ENCODE data around the gene FOS.

FOS gene

DNA sequence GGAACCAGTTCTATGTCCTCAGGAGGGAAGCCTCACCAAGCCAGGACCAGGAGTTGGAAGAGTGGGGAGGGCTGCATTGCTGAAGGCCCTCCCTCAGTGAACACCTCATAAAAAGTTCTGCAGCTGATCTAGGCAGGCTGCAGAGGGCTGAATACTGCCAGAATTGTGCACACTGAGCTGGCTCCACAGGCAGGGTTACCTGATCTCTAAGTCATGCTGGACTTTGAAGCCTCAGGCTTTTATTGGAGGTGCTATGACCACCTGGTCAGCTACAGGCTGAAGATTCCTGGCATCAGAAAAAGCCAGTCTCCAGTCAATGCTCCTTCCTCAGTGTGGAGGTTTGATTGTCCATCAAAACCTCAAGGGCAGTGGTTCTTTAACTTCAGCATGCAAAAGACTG is 39.7 kb downstream of the FOS start:
- no peak for DNase-seq (ENCODE audit: low read depth in 2 of 2)

DNA sequence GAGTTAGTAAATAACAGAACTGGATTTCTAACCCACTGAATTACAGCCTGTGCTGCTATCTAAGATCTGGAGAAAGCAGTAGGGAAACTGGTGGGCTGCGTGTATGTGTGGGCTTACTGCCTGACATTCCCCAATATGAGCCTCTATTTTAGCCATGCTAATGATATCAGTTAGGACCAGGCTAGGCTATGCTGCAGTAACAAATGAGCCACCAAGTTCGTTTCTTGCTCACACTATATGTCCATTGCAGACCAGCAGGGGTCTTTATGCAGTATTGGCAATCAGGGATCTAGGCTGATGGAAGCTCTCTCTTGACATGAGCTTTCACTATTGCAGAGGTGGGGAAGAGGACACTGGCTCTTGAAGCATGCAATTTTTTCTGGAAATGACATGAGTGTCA is 40.4 kb downstream of the FOS start:
- no peak for DNase-seq (ENCODE audit: low read depth in 2 of 2)

DNA sequence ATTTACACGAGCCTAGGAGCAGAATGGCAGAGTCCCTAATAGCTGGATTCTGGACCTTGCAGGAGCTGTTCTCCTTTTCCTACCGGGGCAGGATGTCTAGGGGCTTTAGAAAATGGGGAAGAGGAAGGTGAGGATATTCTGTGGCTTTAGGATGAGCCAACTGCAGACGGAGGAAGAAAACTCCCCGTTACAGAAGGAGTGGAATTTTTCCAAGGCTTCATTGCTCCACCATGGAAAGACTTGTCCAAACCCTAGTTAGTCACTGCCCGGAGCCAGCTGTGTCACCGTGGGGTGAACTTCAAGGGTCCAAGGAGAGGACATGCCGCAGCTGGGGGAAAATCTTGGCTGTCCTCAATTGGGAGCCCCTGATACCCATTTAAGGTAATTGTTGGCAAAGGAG is 41.6 kb downstream of the FOS start:
- DNase-seq (ENCODE audit: low read depth in 2 of 2), result no peak

DNA sequence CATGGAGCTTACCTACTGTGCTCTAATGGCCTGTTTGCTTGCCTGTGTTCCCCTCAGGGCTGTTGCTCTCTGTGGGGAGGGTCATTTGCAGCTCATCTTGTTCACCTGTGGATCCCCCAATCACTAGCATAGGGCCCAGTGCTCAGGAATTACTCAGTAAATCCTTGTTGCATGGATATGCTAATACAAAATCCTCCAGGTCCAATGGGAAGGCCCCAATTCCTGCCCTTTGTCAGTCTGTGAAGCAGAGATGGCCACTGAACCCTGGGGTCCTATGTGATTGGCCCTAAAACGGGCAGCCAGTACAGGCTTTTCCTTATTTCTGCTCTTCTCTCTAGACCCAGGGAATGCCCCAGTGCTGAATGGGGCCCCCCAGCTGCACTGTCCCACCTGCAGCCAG is 44.1 kb downstream of the FOS start:
- no peak for DNase-seq (ENCODE audit: low read depth in 2 of 2)

DNA sequence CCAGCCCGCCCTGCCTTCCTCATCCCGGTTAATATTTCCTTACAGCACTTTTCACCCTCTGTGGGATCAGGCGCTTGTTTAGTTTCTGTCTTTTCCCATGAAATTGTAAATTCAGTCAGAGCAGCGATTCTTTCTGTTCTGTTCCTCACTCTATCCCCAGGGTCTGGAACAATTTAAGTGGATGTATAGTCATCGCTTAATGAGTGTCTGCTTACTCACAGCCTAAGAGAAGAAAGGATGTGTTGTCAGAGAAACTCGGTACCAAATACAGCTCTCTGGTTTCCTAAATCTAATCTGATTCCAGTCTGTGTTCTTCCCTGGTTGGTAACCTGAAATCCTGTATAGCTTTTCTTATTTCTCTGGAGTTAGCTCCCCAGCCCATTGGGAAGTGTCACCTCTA is 44.9 kb downstream of the FOS start:
- no peak for DNase-seq (ENCODE audit: low read depth in 2 of 2)

DNA sequence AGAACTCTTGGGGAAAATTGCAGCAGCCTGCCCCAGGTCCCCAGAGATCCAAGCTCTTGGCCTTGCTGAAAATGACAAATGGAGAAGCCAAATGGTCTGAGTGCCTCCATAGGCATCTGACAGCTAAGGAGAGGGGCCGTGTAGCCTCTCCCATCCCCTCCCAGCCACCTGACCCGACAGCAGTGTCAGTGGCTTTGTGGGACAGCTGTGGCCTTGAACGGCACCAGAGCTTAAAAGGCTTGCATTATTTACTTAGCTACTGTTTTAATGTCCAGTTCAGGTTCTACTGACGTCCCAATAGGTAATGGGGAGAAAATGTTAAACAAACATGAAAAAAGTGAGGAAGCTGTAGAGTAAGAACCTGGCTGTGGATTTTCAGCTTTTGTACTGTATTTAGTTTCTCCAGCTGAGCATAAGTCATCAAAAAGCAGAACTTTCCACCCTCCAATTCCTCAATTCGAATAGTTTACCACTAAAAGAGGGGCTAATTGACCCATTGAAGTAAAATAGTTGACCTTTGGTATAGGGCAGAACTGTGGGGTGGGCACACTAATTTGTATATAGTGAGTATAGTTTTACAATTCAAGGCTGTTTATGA is 50.0 kb downstream of the FOS start:
- DNase-seq (ENCODE audit: low read depth in 2 of 2), result no peak

DNA sequence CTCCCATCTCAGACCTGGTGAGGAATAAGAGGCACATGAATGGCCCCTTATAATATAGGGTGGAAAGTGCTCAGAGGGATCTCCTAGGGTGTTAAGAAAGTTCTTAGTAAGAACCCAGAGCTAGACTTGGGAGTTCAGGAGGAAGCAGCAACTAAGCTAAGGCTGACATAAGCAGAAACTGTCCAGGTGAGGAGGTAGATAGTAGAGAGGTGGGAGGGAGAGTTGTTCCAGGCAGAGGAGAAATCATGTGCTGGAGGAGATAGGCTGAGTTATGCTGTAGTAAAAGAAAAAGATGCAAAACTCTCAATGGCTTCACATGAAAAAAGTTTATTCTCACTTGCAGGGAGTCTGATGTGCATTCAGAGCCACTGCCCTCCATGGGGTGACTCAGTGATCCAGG is 50.7 kb downstream of the FOS start:
- no peak for DNase-seq (ENCODE audit: low read depth in 2 of 2)

DNA sequence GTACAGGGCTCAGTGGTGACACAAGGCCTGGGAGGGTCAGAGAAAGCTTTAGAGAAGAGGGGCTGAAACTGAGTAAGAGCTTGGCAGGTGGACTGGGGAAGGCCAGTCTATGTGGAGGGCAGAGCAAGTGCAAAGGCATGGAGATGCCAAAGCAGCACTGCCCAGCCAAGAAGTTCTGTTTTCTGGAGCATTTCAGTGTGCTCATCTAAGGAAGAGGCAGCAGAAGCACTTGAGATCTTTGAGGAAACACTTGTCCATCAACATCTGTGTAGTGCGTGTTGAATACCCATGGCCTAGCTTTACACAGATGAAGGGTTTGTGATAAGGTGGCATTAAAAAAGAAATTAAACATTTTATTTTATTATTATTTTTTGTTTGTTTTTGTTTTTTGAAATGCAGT is 52.8 kb downstream of the FOS start:
- DNase-seq (ENCODE audit: low read depth in 2 of 2), result no peak

Measured in stimulated activated CD8-positive, alpha-beta memory T cell treated with anti-CD3 and anti-CD28 coated beads, Interleukin-15, amount 100 ng/mL, for 48 hours (primary cell).